Mesendoderm (in vitro differentiated cells): ENCODE results near the gene ATP1A2.

ENCODE experiments used
- DNase-seq: peaks from one replicate; pipeline ENCODE4 v3.0.0; 2013
- H2AK5ac ChIP-seq: 2 replicates; pipeline ENCODE4 v1.6.1; 2013; ENCODE audit warnings: low read length, inconsistent platforms
- H2BK120ac ChIP-seq: 2 replicates; pipeline ENCODE4 v1.6.1; 2013; ENCODE audit warnings: low read depth, mild to moderate bottlenecking, low read length, moderate library complexity, mixed read lengths
- H2BK15ac ChIP-seq: replicated peaks from 2 replicates; pipeline ENCODE4 v1.6.1; 2013; ENCODE audit warnings: low read depth, mild to moderate bottlenecking, moderate library complexity
- H2BK5ac ChIP-seq: 2 replicates; pipeline ENCODE4 v1.6.1; 2013; ENCODE audit warnings: low read length, inconsistent platforms
- H3K18ac ChIP-seq: 2 replicates; pipeline ENCODE4 v1.6.1; 2013; ENCODE audit warnings: mild to moderate bottlenecking, low read length, mixed read lengths
- H3K23ac ChIP-seq: one replicate; pipeline ENCODE4 v1.6.1; 2013; ENCODE audit warnings: low read length
- H3K27ac ChIP-seq: 2 replicates; pipeline ENCODE4 v1.5.1; 2013; ENCODE audit warnings: low read depth, mild to moderate bottlenecking, inconsistent platforms, low read length, moderate library complexity
- H3K27me3 ChIP-seq: 2 replicates; pipeline ENCODE4 v1.6.1; 2013; ENCODE audit warnings: low read length, control low read depth, mild to moderate bottlenecking, inconsistent platforms; ENCODE audit not compliant: insufficient read depth, poor library complexity
- H3K36me3 ChIP-seq: 2 replicates; pipeline ENCODE4 v1.6.1; 2013; ENCODE audit warnings: low read length, inconsistent platforms; ENCODE audit not compliant: control insufficient read depth, insufficient read depth
- H3K4ac ChIP-seq: one replicate; pipeline ENCODE4 v1.6.1; 2013; ENCODE audit warnings: low read depth, mild to moderate bottlenecking, low read length, moderate library complexity
- H3K4me1 ChIP-seq: 2 replicates; pipeline ENCODE4 v1.6.1; 2013; ENCODE audit warnings: low read depth, low read length, inconsistent platforms; ENCODE audit not compliant: control insufficient read depth
- H3K4me2 ChIP-seq: 2 replicates; pipeline ENCODE4 v1.6.1; 2013; ENCODE audit warnings: low read length
- H3K4me3 ChIP-seq: 2 replicates; pipeline ENCODE4 v1.5.1; 2013; ENCODE audit warnings: mild to moderate bottlenecking, low read length
- H3K56ac ChIP-seq: one replicate; pipeline ENCODE4 v1.6.1; 2013; ENCODE audit warnings: low read length
- H3K79me1 ChIP-seq: 2 replicates; pipeline ENCODE4 v1.6.1; 2013; ENCODE audit warnings: low read length, inconsistent platforms
- H3K79me2 ChIP-seq: 2 replicates; pipeline ENCODE4 v1.6.1; 2013; ENCODE audit warnings: mild to moderate bottlenecking, low read length; ENCODE audit not compliant: control insufficient read depth, insufficient read depth
- H3K9ac ChIP-seq: 2 replicates; pipeline ENCODE4 v1.6.1; 2013; ENCODE audit warnings: low read length, inconsistent platforms
- H4K5ac ChIP-seq: one replicate; pipeline ENCODE4 v1.6.1; 2013; ENCODE audit warnings: low read length
- H4K8ac ChIP-seq: one replicate; pipeline ENCODE4 v1.6.1; 2013; ENCODE audit warnings: low read depth, mild to moderate bottlenecking, control low read depth, low read length, moderate library complexity
- WGBS: extraction: QIAGEN DNeasy Blood & Tissue Kit; methylation state at CpG from one replicate; pipeline ENCODE4 v1.1.7; 2013; ENCODE audit warnings: low lambda C conversion rate, missing lambda C conversion rate; ENCODE audit not compliant: insufficient coverage; ENCODE audit errors: extremely low coverage; 5-methylcytosine and 5-hydroxymethylcytosine counted together

The ATP1A2 gene

DNA sequence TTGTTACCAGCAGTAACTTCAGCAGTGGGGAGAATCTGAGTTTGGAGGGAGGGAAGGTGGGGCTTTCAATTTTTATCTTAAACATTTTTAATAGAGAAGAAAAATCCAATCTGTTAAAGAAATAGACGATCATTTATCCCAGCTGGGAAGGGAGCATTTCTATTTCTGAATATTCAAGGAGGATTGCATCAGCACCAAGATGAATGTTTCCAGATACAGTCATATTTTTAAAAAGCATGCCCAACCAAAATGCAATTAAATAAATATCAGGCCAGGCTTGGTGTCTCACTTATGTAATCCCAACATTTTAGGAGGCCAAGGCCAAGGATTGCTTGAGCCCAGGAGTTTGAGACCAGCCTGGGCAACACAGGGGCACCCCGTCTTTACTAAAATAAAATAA, 34.2 kb downstream of the ATP1A2 start:
- Histone ChIP-seq H2BK15ac (no peak overlapping the region), H3K9ac (no peak overlapping the region), H3K27me3 (no peaks in the 10 kb centered on the region), H3K27ac (no peak overlapping the region), H2BK5ac (no peak overlapping the region), H4K8ac (no peak overlapping the region), H2BK120ac (no peak overlapping the region), H3K79me2 (no peaks in the 10 kb centered on the region), H3K4me3 (no peak overlapping the region), H3K56ac (no peak overlapping the region), H2AK5ac (no peak overlapping the region), H3K23ac (no peak overlapping the region), H3K18ac (no peak overlapping the region), H3K79me1 (no peaks in the 10 kb centered on the region), H4K5ac (no peak overlapping the region), H3K4me2 (no peak overlapping the region), H3K4me1 (no peaks in the 10 kb centered on the region), H3K4ac (no peak overlapping the region), H3K36me3 (no peaks in the 10 kb centered on the region)
- no peak for DNase-seq
- WGBS = no CpG with 5 or more reads among the region's 2 CpGs

DNA sequence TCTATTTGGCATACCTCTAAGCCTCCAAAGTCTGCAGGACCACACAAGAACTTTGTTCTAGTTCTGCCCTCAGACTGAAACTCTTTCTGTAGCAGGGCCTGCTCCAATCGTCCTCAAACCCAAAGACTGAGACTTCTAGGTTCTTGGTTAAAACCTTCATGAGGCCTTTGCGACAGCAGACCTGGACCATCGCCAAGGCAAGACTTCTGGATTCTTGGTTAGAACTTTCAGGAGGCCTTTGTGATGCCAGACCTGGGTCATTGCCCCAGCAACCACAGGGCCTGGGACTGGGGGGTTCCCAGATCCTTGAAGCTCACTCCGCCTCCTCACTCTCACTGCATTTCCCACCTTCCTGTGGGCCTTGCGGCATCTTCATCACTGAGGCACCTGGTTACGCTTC, 35.7 kb downstream of the ATP1A2 start, which contains the start of gene ATP1A4:
ATP1A4 (plus strand) TSS at position 301 of the 400 bp plus-strand sequence. CDS start 438 bp downstream, outside the sequence.
- H3K79me1 ChIP-seq = no peaks in the 10 kb centered on the region

DNA sequence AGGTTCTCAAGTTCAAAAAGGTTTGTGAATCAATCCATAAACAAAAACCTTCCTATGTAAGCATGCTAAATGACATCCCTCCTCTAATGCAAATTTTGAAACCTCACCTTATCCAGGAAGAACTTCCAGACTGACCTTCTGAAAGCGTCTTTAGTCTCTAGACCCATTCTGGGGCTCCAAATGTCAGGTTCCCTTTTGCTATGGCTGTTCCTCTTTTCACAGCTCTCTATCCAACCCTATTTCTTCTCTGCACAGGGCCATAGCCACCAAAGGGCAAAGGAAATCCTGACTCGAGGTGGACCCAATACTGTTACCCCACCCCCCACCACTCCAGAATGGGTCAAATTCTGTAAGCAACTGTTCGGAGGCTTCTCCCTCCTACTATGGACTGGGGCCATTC, 39.2 kb downstream of the ATP1A2 start:
- H3K4ac ChIP-seq = no peak overlapping the region
- no peak overlapping the region for H3K4me3 ChIP-seq
- H3K4me1 ChIP-seq = no peaks in the 10 kb centered on the region
- H3K79me2 ChIP-seq = no peaks in the 10 kb centered on the region
- no peaks in the 10 kb centered on the region for H3K79me1 ChIP-seq
- no peak overlapping the region for H3K56ac ChIP-seq
- no CpG with 5 or more reads among the region's 3 CpGs for WGBS
- no peak overlapping the region for H2BK15ac ChIP-seq
- no peaks in the 10 kb centered on the region for H3K36me3 ChIP-seq
- H3K27ac ChIP-seq = no peak overlapping the region
- H2AK5ac ChIP-seq = no peak overlapping the region
- H4K5ac ChIP-seq = no peak overlapping the region
- H4K8ac ChIP-seq = no peak overlapping the region
- no peak overlapping the region for H2BK120ac ChIP-seq
- no peak overlapping the region for H3K23ac ChIP-seq
- no peak overlapping the region for H3K9ac ChIP-seq
- no peak overlapping the region for H3K18ac ChIP-seq
- no peak overlapping the region for H2BK5ac ChIP-seq
- no peak for DNase-seq
- no peaks in the 10 kb centered on the region for H3K27me3 ChIP-seq
- H3K4me2 ChIP-seq = no peak overlapping the region

More for the DNA sequence above, 35.7 kb downstream of the ATP1A2 start, which contains the start of gene ATP1A4:
- Histone ChIP-seq H3K9ac (no peak within 1 kb of the TSS), H3K56ac (no peak within 1 kb of the TSS), H4K8ac (no peak within 1 kb of the TSS), H2AK5ac (no peak within 1 kb of the TSS), H2BK15ac (no peak within 1 kb of the TSS), H3K4me1 (no peaks in the 10 kb centered on the region), H3K4me3 (no peak within 1 kb of the TSS), H3K4ac (no peak within 1 kb of the TSS), H3K27ac (no peak within 1 kb of the TSS), H2BK5ac (no peak within 1 kb of the TSS), H2BK120ac (no peak within 1 kb of the TSS), H3K23ac (no peak within 1 kb of the TSS), H3K4me2 (no peak within 1 kb of the TSS), H3K79me2 (no peaks in the 10 kb centered on the region), H3K27me3 (no peaks in the 10 kb centered on the region), H4K5ac (no peak within 1 kb of the TSS), H3K18ac (no peak within 1 kb of the TSS), H3K36me3 (no peaks in the 10 kb centered on the region)
- no peak for DNase-seq
- WGBS = no CpG with 5 or more reads among the region's 6 CpGs

DNA sequence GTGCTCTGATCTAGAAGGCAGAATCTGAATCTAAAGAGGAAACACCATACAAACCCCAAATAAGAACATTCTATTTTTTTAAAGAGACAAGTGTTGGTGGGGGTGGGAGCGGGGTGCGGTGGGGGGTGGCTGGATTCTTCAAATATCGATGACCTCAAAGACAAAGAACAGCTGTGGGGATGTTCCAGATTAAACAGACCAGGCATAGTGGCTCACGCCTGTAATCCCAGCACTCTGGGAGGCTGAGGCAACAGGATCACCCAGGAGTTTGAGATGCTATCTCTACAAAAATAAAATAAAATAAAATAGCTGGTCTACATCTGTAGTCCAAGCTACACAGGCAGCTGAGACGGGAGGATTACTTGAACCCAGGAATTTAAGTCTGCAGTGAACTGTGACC, 40.8 kb downstream of the ATP1A2 start:
- Histone ChIP-seq H3K4me3 (no peak overlapping the region), H3K79me2 (no peaks in the 10 kb centered on the region), H3K4me1 (no peaks in the 10 kb centered on the region), H2AK5ac (no peak overlapping the region), H3K79me1 (no peaks in the 10 kb centered on the region), H2BK120ac (no peak overlapping the region), H2BK5ac (no peak overlapping the region), H3K27ac (no peak overlapping the region), H3K4me2 (no peak overlapping the region), H3K18ac (no peak overlapping the region), H3K9ac (no peak overlapping the region), H3K4ac (no peak overlapping the region), H3K36me3 (no peaks in the 10 kb centered on the region), H4K8ac (no peak overlapping the region), H3K27me3 (no peaks in the 10 kb centered on the region), H3K23ac (no peak overlapping the region), H4K5ac (no peak overlapping the region), H3K56ac (no peak overlapping the region), H2BK15ac (no peak overlapping the region)
- no CpG with 5 or more reads among the region's 5 CpGs for WGBS
- DNase-seq = no peak

DNA sequence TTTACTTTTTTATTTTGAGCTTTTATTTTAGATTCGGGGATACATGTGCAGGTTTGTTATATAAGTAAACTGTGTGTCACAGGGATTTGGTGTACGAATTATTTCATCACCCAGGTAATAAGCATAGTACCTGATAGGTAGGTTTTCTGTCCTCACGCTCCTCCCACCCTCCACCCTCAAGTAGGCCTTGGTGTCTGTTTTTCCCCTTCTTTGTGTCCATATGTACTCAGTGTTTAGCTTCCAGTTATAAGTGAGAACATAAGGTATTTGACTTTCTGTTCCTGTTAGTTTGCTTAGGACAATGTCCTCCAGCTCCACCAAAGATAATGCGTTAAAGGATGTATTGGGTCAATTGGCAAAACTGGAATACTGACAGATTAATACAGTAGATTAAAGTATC, 41.6 kb downstream of the ATP1A2 start:
- Histone ChIP-seq H3K56ac (no peak overlapping the region), H3K4me1 (no peaks in the 10 kb centered on the region), H3K4me2 (no peak overlapping the region), H3K79me2 (no peaks in the 10 kb centered on the region), H2AK5ac (no peak overlapping the region), H2BK15ac (no peak overlapping the region), H3K9ac (no peak overlapping the region), H4K8ac (no peak overlapping the region), H3K27me3 (no peaks in the 10 kb centered on the region), H3K27ac (no peak overlapping the region), H3K4ac (no peak overlapping the region), H2BK120ac (no peak overlapping the region), H3K36me3 (no peaks in the 10 kb centered on the region), H3K4me3 (no peak overlapping the region), H3K23ac (no peak overlapping the region), H3K18ac (no peak overlapping the region), H3K79me1 (no peaks in the 10 kb centered on the region), H2BK5ac (no peak overlapping the region), H4K5ac (no peak overlapping the region)
- no CpG with 5 or more reads among the region's 4 CpGs for WGBS
- DNase-seq = no peak

DNA sequence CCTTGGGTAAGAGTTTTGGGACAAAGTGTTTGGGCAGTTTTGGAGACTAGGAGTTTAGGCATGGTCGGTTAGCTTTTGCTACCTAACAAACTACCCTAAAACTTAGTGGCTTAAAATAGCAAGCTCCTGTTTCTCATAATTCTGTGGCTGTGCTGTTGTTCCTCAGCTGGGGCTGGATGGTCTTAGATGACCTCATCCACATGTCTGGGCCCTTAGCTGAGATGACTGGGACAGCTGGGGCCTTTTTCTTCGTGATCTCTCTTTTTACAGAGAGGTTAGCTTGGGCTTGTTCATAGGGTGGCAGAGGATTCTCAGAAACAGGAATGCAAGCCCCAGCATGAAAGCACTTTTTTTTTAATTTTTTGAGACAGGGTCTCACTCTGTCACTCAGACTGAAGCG, 42.5 kb downstream of the ATP1A2 start:
- H3K4me3 ChIP-seq = no peak overlapping the region
- no peak overlapping the region for H3K27ac ChIP-seq
- H3K4ac ChIP-seq = no peak overlapping the region
- no peaks in the 10 kb centered on the region for H3K27me3 ChIP-seq
- no peak overlapping the region for H4K8ac ChIP-seq
- no peak for DNase-seq
- H2BK5ac ChIP-seq = no peak overlapping the region
- H3K79me1 ChIP-seq = no peaks in the 10 kb centered on the region
- H3K18ac ChIP-seq = no peak overlapping the region
- H3K79me2 ChIP-seq = no peaks in the 10 kb centered on the region
- H3K9ac ChIP-seq = no peak overlapping the region
- H2BK15ac ChIP-seq = no peak overlapping the region
- no CpG with 5 or more reads among the region's 3 CpGs for whole genome bisulfite sequencing
- no peaks in the 10 kb centered on the region for H3K36me3 ChIP-seq
- H2AK5ac ChIP-seq = no peak overlapping the region
- H3K23ac ChIP-seq = no peak overlapping the region
- H4K5ac ChIP-seq = no peak overlapping the region
- H3K4me1 ChIP-seq = peaks cover 2% of the 10 kb centered on the region
- H2BK120ac ChIP-seq = no peak overlapping the region
- H3K56ac ChIP-seq = no peak overlapping the region
- H3K4me2 ChIP-seq = no peak overlapping the region
